RWPE1 (cell line): Measurements from ENCODE around the gene LRFN3.

Experiments
- CTCF ChIA-PET: fragments of 350-600 bp; sonication (Branson Sonifier 250); formaldehyde crosslinking; extraction: SDS; loops from one replicate; lab custom pipeline; 2021; lab: Yijun Ruan, JAX
- POLR2A ChIA-PET: fragments of 400-600 bp; formaldehyde crosslinking; extraction: SDS; loops from one replicate; lab custom pipeline; 2020; ENCODE audit warnings: antibody characterized with exemption; ENCODE audit not compliant: low non-redundant PET; lab: Yijun Ruan, JAX
- DNase-seq: peaks from one replicate; pipeline ENCODE4 v3.0.0; 2012; ENCODE audit warnings: low spot score
- H3K27ac ChIP-seq: fragments of 450-650 bp; 2 replicates; pipeline ENCODE4 v1.5.1; 2017
- CTCF ChIP-seq: fragments of 450-650 bp; conservative IDR thresholded peaks from 2 replicates; pipeline ENCODE4 v1.5.1; 2017; ENCODE audit warnings: low read depth, mild to moderate bottlenecking

Gene LRFN3

GRCh38 chr19:35963514-35963913, 27.3 kb downstream of the LRFN3 start:
- peak; percentile 26 for DNase-seq
- no peak for TF ChIP-seq CTCF
- CTCF ChIA-PET, result no interaction called here
- H3K27ac ChIP-seq, result no peak overlapping the region
- POLR2A ChIA-PET, result no interaction called here

GRCh38 chr19:35966771-35967170, 30.6 kb downstream of the LRFN3 start:
- no peak for DNase-seq
- no peak for TF ChIP-seq CTCF
- ChIA-PET POLR2A (no interaction called here), CTCF (no interaction called here)
- no peak overlapping the region for H3K27ac ChIP-seq

- no peak for TF ChIP-seq CTCF
- no peak for DNase-seq
- ChIA-PET CTCF (no interaction called here), POLR2A (no interaction called here)
- H3K27ac ChIP-seq, result no peak overlapping the region
Observed at GRCh38 chr19:35973487-35973886, 37.3 kb downstream of the LRFN3 start.

GRCh38 chr19:35975608-35976214, 39.5 kb downstream of the LRFN3 start:
- CTCF ChIA-PET, result no interaction called here
- POLR2A ChIA-PET, result no interaction called here
- TF ChIP-seq CTCF, result no peak
- DNase-seq, result peak; percentile 42
- no peak overlapping the region for H3K27ac ChIP-seq

GRCh38 chr19:35977446-35978222, 41.5 kb downstream of the LRFN3 start:
- ChIA-PET POLR2A (no interaction called here), CTCF (no interaction called here)
- DNase-seq, result no peak
- no peak overlapping the region for H3K27ac ChIP-seq
- no peak for TF ChIP-seq CTCF

GRCh38 chr19:35978271-35978670, 42.1 kb downstream of the LRFN3 start:
- no peak for DNase-seq
- no peak for TF ChIP-seq CTCF
- POLR2A ChIA-PET, result no interaction called here
- no peak overlapping the region for H3K27ac ChIP-seq
- CTCF ChIA-PET, result no interaction called here
